Transverse colon (tissue), 3 donors: Measurements from ENCODE around the gene CALCB.

Experiments used
- CTCF ChIP-seq, 5 experiments: fragments of 200-600 bp in 3 of 5; fragments of 450-650 bp in 2 of 5; sonication (generic) in 3 of 5; IDR thresholded peaks; 1 replicate in 2 of 5; 2 replicates in 3 of 5; pipeline ENCODE4 v1.5.1; 2016 to 2017; ENCODE audit warnings: antibody characterized with exemption in 5 of 5, inconsistent platforms in 3 of 5, mild to moderate bottlenecking in 2 of 5, moderate library complexity in 1 of 5
- POLR2A ChIP-seq: fragments of 450-650 bp; IDR thresholded peaks from one replicate; pipeline ENCODE4 v1.6.1; 2016; ENCODE audit warnings: antibody characterized with exemption, mild to moderate bottlenecking, moderate library complexity

GRCh38 chr11:15107730-15108515, 34.5 kb downstream of the CALCB start:
- no peak for TF ChIP-seq POLR2A
- TF ChIP-seq CTCF (IDR thresholded peaks at IDR 0.05): no peak
